H1 (cell line): ENCODE data around the gene ZNF346.

ENCODE experiments used
- BCL11A ChIP-seq, 2 experiments: IDR thresholded peaks; one replicate each; pipeline ENCODE4 v1.6.1; 2011; ENCODE audit warnings: low read depth in 2 of 2, low read length in 2 of 2, mild to moderate bottlenecking in 2 of 2
- CEBPB ChIP-seq: IDR thresholded peaks from 2 replicates; pipeline ENCODE4 v1.6.1; 2012; ENCODE audit warnings: low read depth, low read length
- CTCF ChIP-seq, 3 experiments: IDR thresholded peaks; 1 replicate in 2 of 3; 2 replicates in 1 of 3; pipeline versions ENCODE4 v1.5.1 to v1.6.1; 2011; ENCODE audit warnings: low read length in 3 of 3, mild to moderate bottlenecking in 3 of 3, inconsistent platforms in 2 of 3, low read depth in 1 of 3, moderate library complexity in 1 of 3; ENCODE audit not compliant: insufficient read depth in 1 of 3; ENCODE audit errors: control extremely low read depth in 1 of 3
- EP300 ChIP-seq, 2 experiments: IDR thresholded peaks; 1 replicate in 1 of 2; 2 replicates in 1 of 2; pipeline ENCODE4 v1.6.1; 2011 to 2012; ENCODE audit warnings: low read depth in 2 of 2, low read length in 2 of 2, mild to moderate bottlenecking in 2 of 2, borderline replicate concordance in 1 of 2, inconsistent platforms in 1 of 2, moderate library complexity in 1 of 2
- EZH2 ChIP-seq: fragments of 200-600 bp; sonication (generic); IDR thresholded peaks from 2 replicates; pipeline ENCODE4 v1.7.1; 2012; ENCODE audit warnings: low read depth, mild to moderate bottlenecking, moderate library complexity, low read length, inconsistent platforms; ENCODE audit not compliant: severe bottlenecking
- GTF2F1 ChIP-seq: IDR thresholded peaks from 2 replicates; pipeline ENCODE4 v1.6.1; 2012; ENCODE audit warnings: low read depth, low read length, improper control_type of control experiment, borderline replicate concordance
- KDM5A ChIP-seq: fragments of 200-600 bp; IDR thresholded peaks from 2 replicates; pipeline ENCODE4 v1.7.1; 2012; ENCODE audit warnings: mild to moderate bottlenecking, low read length, inconsistent platforms, mixed read lengths
- POLR2A ChIP-seq, 2 experiments: IDR thresholded peaks; 1 replicate in 1 of 2; 2 replicates in 1 of 2; pipeline ENCODE4 v1.6.1; 2011; ENCODE audit warnings: low read depth in 2 of 2, low read length in 2 of 2, mild to moderate bottlenecking in 2 of 2; ENCODE audit errors: control extremely low read depth in 1 of 2
- POLR2AphosphoS5 ChIP-seq: IDR thresholded peaks from 2 replicates; pipeline ENCODE4 v1.6.1; 2011; ENCODE audit warnings: low read depth, low read length
- RXRA ChIP-seq: IDR thresholded peaks from 2 replicates; pipeline ENCODE4 v1.6.1; 2011; ENCODE audit warnings: low read depth, mild to moderate bottlenecking, low read length, moderate library complexity; ENCODE audit not compliant: insufficient read depth
- SP1 ChIP-seq: IDR thresholded peaks from 2 replicates; pipeline ENCODE4 v1.6.1; 2011; ENCODE audit warnings: low read depth, low read length
- SUZ12 ChIP-seq: fragments of 200-600 bp; sonication (generic); IDR thresholded peaks from 2 replicates; pipeline ENCODE4 v1.6.1; 2012; ENCODE audit warnings: mild to moderate bottlenecking, inconsistent platforms, low read length, moderate library complexity, mixed read lengths

- TF ChIP-seq SP1 (no peak), GTF2F1 (no peak), POLR2A (IDR thresholded peaks at IDR 0.05; ENCODE audit: control extremely low read depth in 1 of 2, low read depth in 2 of 2, low read length in 2 of 2) (no peak), CTCF (IDR thresholded peaks at IDR 0.05; ENCODE audit: control extremely low read depth in 1 of 3, insufficient read depth in 1 of 3, low read depth in 1 of 3, low read length in 3 of 3) (no peak), EZH2 (no peak), BCL11A (IDR thresholded peaks at IDR 0.05; ENCODE audit: low read depth in 2 of 2, low read length in 2 of 2) (no peak), SUZ12 (no peak), RXRA (no peak), EP300 (IDR thresholded peaks at IDR 0.05; ENCODE audit: borderline replicate concordance in 1 of 2, low read depth in 2 of 2, low read length in 2 of 2) (no peak), CEBPB (no peak), POLR2AphosphoS5 (no peak), KDM5A (no peak)
Measured at GRCh38 chr5:177084175-177084574, 61.7 kb downstream of the ZNF346 start.
